ENCODE results near the gene PRKAG2.

The PRKAG2 gene

GRCh38 chr7:151727579-151728285 is 149.2 kb downstream of the PRKAG2 start:
- peak; percentile 50 to 64 for DNase-seq (ENCODE audit: low read depth in 2 of 2)

- no peak for DNase-seq (ENCODE audit: low read depth in 2 of 2)
Measured at GRCh38 chr7:151726652-151727578, 150.0 kb downstream of the PRKAG2 start.

GRCh38 chr7:151725844-151726651 is 150.9 kb downstream of the PRKAG2 start:
- DNase-seq (ENCODE audit: low read depth in 2 of 2), result no peak

- DNase-seq (ENCODE audit: low read depth in 2 of 2), result no peak
Measured at GRCh38 chr7:151724920-151725584, 151.9 kb downstream of the PRKAG2 start.

- DNase-seq (ENCODE audit: low read depth in 2 of 2), result no peak
Measured at GRCh38 chr7:151724250-151724915, 152.5 kb downstream of the PRKAG2 start.

- no peak for DNase-seq (ENCODE audit: low read depth in 2 of 2)
Measured at GRCh38 chr7:151723321-151723720, 153.6 kb downstream of the PRKAG2 start.

GRCh38 chr7:151722533-151722932 is 154.4 kb downstream of the PRKAG2 start:
- DNase-seq (ENCODE audit: low read depth in 2 of 2), result no peak

- DNase-seq (ENCODE audit: low read depth in 2 of 2), result no peak
Measured at GRCh38 chr7:151721694-151722093, 155.2 kb downstream of the PRKAG2 start.

GRCh38 chr7:151721236-151721635 is 155.7 kb downstream of the PRKAG2 start:
- DNase-seq (ENCODE audit: low read depth in 2 of 2), result no peak

GRCh38 chr7:151720280-151720679 is 156.6 kb downstream of the PRKAG2 start:
- DNase-seq (ENCODE audit: low read depth in 2 of 2), result no peak

GRCh38 chr7:151719897-151720242 is 157.0 kb downstream of the PRKAG2 start:
- no peak for DNase-seq (ENCODE audit: low read depth in 2 of 2)

- no peak for DNase-seq (ENCODE audit: low read depth in 2 of 2)
Measured at GRCh38 chr7:151719031-151719896, 157.7 kb downstream of the PRKAG2 start.

- DNase-seq (ENCODE audit: low read depth in 2 of 2), result no peak
Measured at GRCh38 chr7:151717918-151718317, 159.0 kb downstream of the PRKAG2 start.

- no peak for DNase-seq (ENCODE audit: low read depth in 2 of 2)
Measured at GRCh38 chr7:151717415-151717814, 159.5 kb downstream of the PRKAG2 start.

GRCh38 chr7:151716323-151716722 is 160.6 kb downstream of the PRKAG2 start:
- no peak for DNase-seq (ENCODE audit: low read depth in 2 of 2)

GRCh38 chr7:151715666-151716315 is 161.1 kb downstream of the PRKAG2 start:
- DNase-seq (ENCODE audit: low read depth in 2 of 2), result no peak

- DNase-seq (ENCODE audit: low read depth in 2 of 2), result no peak
Measured at GRCh38 chr7:151714201-151714600, 162.7 kb downstream of the PRKAG2 start.

GRCh38 chr7:151712810-151713125 is 164.1 kb downstream of the PRKAG2 start:
- no peak for DNase-seq (ENCODE audit: low read depth in 2 of 2)

GRCh38 chr7:151711906-151712809 is 164.8 kb downstream of the PRKAG2 start:
- no peak for DNase-seq (ENCODE audit: low read depth in 2 of 2)

All from stimulated activated CD8-positive, alpha-beta memory T cell treated with anti-CD3 and anti-CD28 coated beads, Interleukin-15, amount 100 ng/mL, for 48 hours (primary cell).